Activated CD4-positive, CD25-positive, alpha-beta regulatory T cell (primary cell): ENCODE measurements around the gene OR4K1.
"Not testable (repeated sequence)": the region's sequence is repeated elsewhere in the genome, so short reads cannot be mapped to it uniquely, and the experiment has no call there.

Experiments used
- DNase-seq, 4 experiments: peaks; one replicate each; lab custom pipeline; 2025; lab: John Stamatoyannopoulos, UW

The OR4K1 gene

GRCh38 chr14:19930617-19931016 lies at the start of gene OR4K1:
Gene OR4K1 (plus strand): TSS chr14:19930917. CDS start chr14:19935667, 4,750 bp downstream.
- DNase-seq = no peak

- no peak for DNase-seq
These were observed 35.4 kb upstream of the OR4K1 start for GRCh38 chr14:19895282-19895681.

GRCh38 chr14:19900999-19901398 lies 29.7 kb upstream of the OR4K1 start:
- no peak for DNase-seq

- no peak for DNase-seq
These were observed 28.3 kb upstream of the OR4K1 start for GRCh38 chr14:19902409-19902808.

GRCh38 chr14:19906665-19907064 lies 24.1 kb upstream of the OR4K1 start:
- DNase-seq = no peak

- no peak for DNase-seq
These were observed 19.6 kb upstream of the OR4K1 start for GRCh38 chr14:19911114-19911513.

GRCh38 chr14:19917243-19917642 lies 13.5 kb upstream of the OR4K1 start:
- no peak for DNase-seq

GRCh38 chr14:19917955-19918518 lies 12.7 kb upstream of the OR4K1 start:
- no peak for DNase-seq

- DNase-seq = no peak
These were observed 12.0 kb upstream of the OR4K1 start for GRCh38 chr14:19918553-19919264.

- no peak for DNase-seq
These were observed 10.6 kb upstream of the OR4K1 start, which contains the start of gene OR4K5 for GRCh38 chr14:19920021-19920657. Gene OR4K5 (plus strand): TSS chr14:19920607. CDS start chr14:19920607, 0 bp downstream.

GRCh38 chr14:19941668-19942067 lies 11.0 kb downstream of the OR4K1 start:
- no peak for DNase-seq

GRCh38 chr14:19947413-19948090 lies 16.8 kb downstream of the OR4K1 start:
- DNase-seq = no peak

GRCh38 chr14:19949218-19949617 lies 18.5 kb downstream of the OR4K1 start:
- DNase-seq = no peak

GRCh38 chr14:19969735-19970134 lies 39.0 kb downstream of the OR4K1 start:
- DNase-seq = not testable (repeated sequence)

- DNase-seq = peak in 1 of 4 experiments; percentile 1
These were observed 44.1 kb downstream of the OR4K1 start for GRCh38 chr14:19974844-19975243.

- no peak for DNase-seq
These were observed 44.6 kb downstream of the OR4K1 start, which contains the start of gene OR4K15 for GRCh38 chr14:19975291-19975690. Gene OR4K15 (plus strand): TSS chr14:19975591. CDS start chr14:19975591, 0 bp downstream.
